SH-SY5Y (cell line): ENCODE results near the gene S100A11.

Experiments used
- GATA2 ChIP-seq: IDR thresholded peaks from 2 replicates; pipeline ENCODE4 v1.6.1; 2011; ENCODE audit warnings: mild to moderate bottlenecking, low read depth, low read length
- GATA3 ChIP-seq: IDR thresholded peaks from 2 replicates; pipeline ENCODE4 v1.6.1; 2011; ENCODE audit warnings: low read depth, mild to moderate bottlenecking, low read length, moderate library complexity

Gene S100A11

DNA sequence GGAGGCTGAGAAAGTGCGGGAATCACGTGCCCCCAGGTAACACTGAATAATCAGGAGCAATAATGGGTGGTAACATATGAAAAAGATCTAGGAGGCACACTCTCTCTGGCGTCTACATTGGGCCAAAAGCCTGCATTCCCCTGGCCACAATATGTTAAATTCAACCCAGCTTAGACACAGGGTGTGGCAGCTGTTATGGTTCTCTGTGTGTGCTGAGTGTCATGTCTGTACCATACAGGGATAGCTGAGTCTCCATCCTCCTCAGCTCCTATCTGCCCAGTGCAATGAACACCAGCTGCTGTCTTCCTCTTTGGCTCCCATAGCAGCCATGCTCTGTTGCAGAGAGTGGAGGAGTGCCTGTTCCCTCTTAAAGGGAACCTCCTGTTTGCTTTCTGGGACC, 14.3 kb downstream of the S100A11 start:
- TF ChIP-seq GATA3 (no peak), GATA2 (no peak)

DNA sequence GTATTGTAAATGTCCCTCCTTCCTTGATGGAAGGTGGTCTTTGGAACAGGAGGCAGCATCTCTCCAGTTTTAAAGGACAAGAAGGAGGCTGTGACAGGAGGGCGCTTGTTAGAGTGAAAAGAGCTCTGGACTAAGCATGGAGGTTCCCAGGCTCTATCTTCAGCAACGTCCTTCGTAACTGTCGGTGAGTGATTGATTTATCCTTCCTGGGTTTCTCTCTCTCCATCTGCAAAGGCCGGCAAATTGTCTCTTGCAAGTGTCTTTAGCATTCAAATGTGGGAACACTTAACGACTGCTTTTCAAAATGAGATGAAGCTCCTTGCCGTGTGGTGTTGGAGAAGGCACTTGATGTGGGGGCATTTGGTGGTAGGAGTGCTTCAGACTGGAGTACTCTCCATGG, 15.2 kb downstream of the S100A11 start:
- TF ChIP-seq GATA2, result no peak
- no peak for TF ChIP-seq GATA3

GRCh38 chr1:152020849-152021248, 16.0 kb downstream of the S100A11 start:
- no peak for TF ChIP-seq GATA3
- TF ChIP-seq GATA2, result no peak

GRCh38 chr1:152018537-152018936, 18.3 kb downstream of the S100A11 start:
- no peak for TF ChIP-seq GATA3
- TF ChIP-seq GATA2, result no peak

- TF ChIP-seq GATA2 (no peak), GATA3 (no peak)
Measured at GRCh38 chr1:152015766-152016165, 21.0 kb downstream of the S100A11 start.

- TF ChIP-seq GATA2 (no peak), GATA3 (no peak)
Measured at GRCh38 chr1:152014943-152015342, 21.9 kb downstream of the S100A11 start.

- TF ChIP-seq GATA3 (no peak), GATA2 (no peak)
Measured at GRCh38 chr1:152013664-152014237, 23.1 kb downstream of the S100A11 start.

- no peak for TF ChIP-seq GATA2
- no peak for TF ChIP-seq GATA3
Measured at GRCh38 chr1:152009691-152010090, 27.1 kb downstream of the S100A11 start.

- no peak for TF ChIP-seq GATA3
- TF ChIP-seq GATA2, result no peak
Measured at GRCh38 chr1:152007047-152007446, 29.8 kb downstream of the S100A11 start.

GRCh38 chr1:152005360-152005912, 31.4 kb downstream of the S100A11 start:
- no peak for TF ChIP-seq GATA3
- TF ChIP-seq GATA2, result no peak

DNA sequence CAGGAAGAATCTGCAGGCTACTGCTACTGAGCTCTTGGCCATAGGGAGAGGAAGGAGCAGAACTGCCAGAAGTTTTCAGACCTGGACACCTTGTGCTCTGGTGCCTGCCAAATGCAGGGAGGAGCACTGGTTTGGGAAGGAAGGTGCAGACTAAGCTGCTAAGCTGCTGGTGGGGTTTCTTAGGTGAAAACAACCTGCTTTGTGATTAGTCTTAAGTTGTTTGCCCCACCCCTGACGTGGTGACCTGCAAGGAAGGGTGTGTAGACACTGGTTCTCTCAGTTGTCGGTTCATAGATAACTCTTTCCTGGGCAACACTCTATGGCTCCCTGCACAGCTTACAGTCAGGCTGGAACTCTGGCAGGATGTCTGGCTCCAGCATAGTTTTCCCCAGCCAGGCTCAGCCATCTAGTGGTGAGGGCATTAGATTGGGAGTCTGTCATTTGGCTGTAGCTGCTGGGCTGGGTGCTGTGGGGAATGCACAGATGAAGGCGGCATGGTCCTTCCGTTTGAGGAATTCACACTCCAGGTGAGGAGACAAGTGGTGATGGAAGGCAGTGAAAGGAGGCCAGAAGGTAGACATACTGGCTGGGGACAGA, 32.9 kb downstream of the S100A11 start:
- TF ChIP-seq GATA2 (no peak), GATA3 (no peak)

GRCh38 chr1:152002960-152003359, 33.8 kb downstream of the S100A11 start:
- TF ChIP-seq GATA2, result no peak
- no peak for TF ChIP-seq GATA3

GRCh38 chr1:152001631-152002584, 34.9 kb downstream of the S100A11 start:
- TF ChIP-seq GATA3 (no peak), GATA2 (no peak)

DNA sequence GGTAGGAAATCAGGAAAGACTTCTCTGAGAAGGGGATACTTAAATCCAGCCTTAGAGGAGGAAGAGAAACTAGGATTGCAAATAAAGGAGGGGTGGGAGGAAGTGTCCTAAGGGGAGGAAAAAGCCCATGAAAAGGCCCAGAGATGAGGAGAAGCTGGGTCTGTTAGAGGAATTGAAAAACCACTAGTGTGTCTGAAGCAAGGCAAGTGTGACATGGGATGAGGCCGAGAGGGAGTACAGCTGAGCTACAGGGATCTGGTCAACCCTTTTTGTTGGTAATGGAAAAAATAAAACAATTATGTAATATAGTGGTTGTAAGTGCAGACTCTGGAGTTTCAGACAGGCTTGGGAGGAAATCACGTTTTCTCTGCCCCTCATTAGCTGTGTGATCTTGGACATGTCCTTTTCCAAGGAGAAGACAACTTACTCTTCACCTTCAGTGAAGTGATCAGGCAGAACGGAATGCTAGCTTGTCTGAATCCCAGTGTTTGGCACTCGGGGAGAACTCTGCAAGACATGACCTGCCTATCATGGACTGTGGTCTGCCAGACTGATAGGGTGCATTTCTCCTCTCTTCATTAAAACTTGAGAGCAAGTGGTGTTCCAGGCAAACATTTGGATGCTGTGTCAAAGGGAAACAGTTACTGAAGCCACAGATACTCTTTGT, 35.7 kb downstream of the S100A11 start:
- TF ChIP-seq GATA2, result no peak
- TF ChIP-seq GATA3, result no peak
